ENCODE measurements around the gene CCDC182. TPM values are rescaled to one million over a fixed set of nuclear protein-coding genes. Genes with fewer than 3 reads are reported as not detected.

CCDC182 gene
- total and polyA plus RNA-seq, 2 of the 13 experiments (the other 11 are each of a cell fraction or from before 2014, with no cell fraction given) = not detected

DNA sequence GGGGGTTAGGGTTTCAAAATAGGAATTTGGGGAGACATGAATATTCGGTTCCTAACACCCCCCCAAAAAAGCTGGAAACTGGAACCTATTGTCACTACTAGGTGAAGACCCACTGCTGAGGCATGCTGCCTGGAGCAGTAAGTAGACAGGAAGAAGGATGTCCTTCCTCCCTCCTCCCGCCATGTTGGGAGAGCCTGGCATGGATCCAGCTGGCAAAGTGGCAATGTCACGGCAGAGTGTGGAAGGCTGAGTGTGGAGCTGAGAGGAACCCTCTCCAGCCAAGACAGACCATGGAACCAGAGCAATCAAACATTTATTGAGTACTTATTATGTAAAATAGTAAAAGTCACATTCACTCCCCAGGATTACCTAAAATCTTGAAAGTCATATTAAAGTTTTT is 49.0 kb downstream of the CCDC182 start:
- ChIA-PET POLR2A (no interaction called here), CTCF (ENCODE audit: low intra/inter-chr PET ratio, low total read pairs) (no interaction called here)
- intact Hi-C loops (cut with micrococcal nuclease; ENCODE audit: unreplicated experiment) = no loop called here
- Histone ChIP-seq H3K9me3 (ENCODE audit: low read length) (peaks cover 9% of the 10 kb centered on the region; the same call in 1 of the 2 replicates), H2AFZ (ENCODE audit: low read length) (no peak overlapping the region), H3K27ac (ENCODE audit: extremely low read length, insufficient read depth, low read length) (no peak overlapping the region), H4K20me1 (ENCODE audit: insufficient read depth, low read length) (no peaks in the 10 kb centered on the region), H3K4me3 (replicated peaks in 1 of 3; ENCODE audit: insufficient read depth in 1 of 3, low read depth in 2 of 3, low read length in 3 of 3) (no peak overlapping the region), H3K79me2 (ENCODE audit: insufficient read depth, low read length) (no peaks in the 10 kb centered on the region), H3K4me1 (ENCODE audit: insufficient read depth, low read length) (peaks cover 24% of the 10 kb centered on the region), H3K36me3 (replicated peaks in 1 of 2; ENCODE audit: control insufficient read depth in 1 of 2, insufficient read depth in 2 of 2, low read length in 2 of 2) (no peaks in the 10 kb centered on the region), H3K27me3 (ENCODE audit: control insufficient read depth in 1 of 2, insufficient read depth in 2 of 2, low read length in 2 of 2) (no peaks in the 10 kb centered on the region), H3K9ac (ENCODE audit: insufficient read depth, low read depth, low read length) (no peak overlapping the region), H3K4me2 (ENCODE audit: low read depth, low read length) (no peak overlapping the region)
- 88% methylated on average over 3 of the region's 3 CpGs for WGBS (ENCODE audit: low lambda C conversion rate)
- DNase-seq (ENCODE audit: low spot score) (no peak), FAIRE-seq (no peak), ATAC-seq (no peak)
- TF ChIP-seq FOXO4 (CRISPR knock-in tag; conservative IDR thresholded peaks at IDR 0.05) (no peak), MED13 (CRISPR knock-in tag; IDR thresholded peaks at IDR 0.05) (no peak), THRA (CRISPR knock-in tag; IDR thresholded peaks at IDR 0.05; ENCODE audit: borderline replicate concordance) (no peak), ELF1 (CRISPR knock-in tag; IDR thresholded peaks at IDR 0.05) (no peak), NFATC3 (CRISPR knock-in tag; IDR thresholded peaks at IDR 0.05) (no peak), ZZZ3 (CRISPR knock-in tag; IDR thresholded peaks at IDR 0.05; ENCODE audit: borderline replicate concordance) (no peak), TRAFD1 (CRISPR knock-in tag; IDR thresholded peaks at IDR 0.05; ENCODE audit: borderline replicate concordance) (no peak), ATF6 (CRISPR knock-in tag; conservative IDR thresholded peaks at IDR 0.05) (no peak)
- no TSS peak for BruUV-seq (replicated peaks)
- in situ Hi-C loops (cut with HindIII; ENCODE audit: extremely low pct_ligation_motif_present, low pct_unique_long_range_greater_than_20kb) = no loop called here

Small RNA genes lying within 50 kb of the gene (small RNA-seq; reads per million reads assigned to genes)
- 0 reads per million in 3 experiments for gene RN7SKP94 (ENCODE audit: insufficient read depth in 2 of 3, insufficient read length in 3 of 3, low read depth in 2 of 3, low replicate concordance in 1 of 3)

Other genes starting within 250 kb of the CCDC182 start
- 181 and 283 TPM in 2 replicates for gene MRPS23, start 104.7 kb upstream of the CCDC182 start, total RNA-seq (2016; rRNA removed; fragmentation: Illumina TruSeq; extraction: Trizol)
- gene MRPS23, start 104.7 kb upstream of the CCDC182 start, polyA plus RNA-seq (2011; rRNA removed) = 61.6 and 63.2 TPM in 2 replicates
- 4.2 and 7.4 TPM in 2 replicates for gene CUEDC1, start 210.1 kb upstream of the CCDC182 start, total RNA-seq (2016; rRNA removed; fragmentation: Illumina TruSeq; extraction: Trizol)
- 12.9 and 14.4 TPM in 2 replicates for gene CUEDC1, start 210.1 kb upstream of the CCDC182 start, polyA plus RNA-seq (2011; rRNA removed)
- 45.9 and 48.0 TPM in 2 replicates for gene VEZF1, start 243.0 kb upstream of the CCDC182 start, total RNA-seq (2016; rRNA removed; fragmentation: Illumina TruSeq; extraction: Trizol)
- gene VEZF1, start 243.0 kb upstream of the CCDC182 start, polyA plus RNA-seq (2011; rRNA removed) = 41.3 and 49.7 TPM in 2 replicates

All from HepG2 (cell line).